WERI-Rb-1 (cell line): Measurements from ENCODE around the gene IRAK2.
A peak's percentile ranks its signal among the peaks of the same experiment; 100 is the strongest.
"Not testable (repeated sequence)": the region's sequence is repeated elsewhere in the genome, so short reads cannot be mapped to it uniquely, and the experiment has no call there.

Source experiments
- DNase-seq: peaks from one replicate; pipeline ENCODE4 v3.0.0-alpha.2; 2020
- H3K27ac ChIP-seq: fragments of 250-450 bp; sonication (Bioruptor Pico); 2 replicates; pipeline ENCODE4 v1.5.1; 2020; ENCODE audit warnings: mild to moderate bottlenecking, moderate library complexity
- H3K27me3 ChIP-seq: fragments of 250-450 bp; sonication (Bioruptor Pico); 2 replicates; pipeline ENCODE4 v1.5.1; 2021; ENCODE audit warnings: mild to moderate bottlenecking, low read depth, moderate library complexity; ENCODE audit not compliant: insufficient read depth, severe bottlenecking
- H3K36me3 ChIP-seq: fragments of 250-450 bp; sonication (Bioruptor Pico); 2 replicates; pipeline ENCODE4 v1.5.1; 2020; ENCODE audit warnings: mild to moderate bottlenecking, moderate library complexity
- H3K4me3 ChIP-seq: 2 replicates; pipeline ENCODE4 v1.5.1; 2011; ENCODE audit warnings: low read depth, mild to moderate bottlenecking, control low read depth, low read length
- H3K9me3 ChIP-seq: fragments of 250-450 bp; sonication (Bioruptor Pico); 2 replicates; pipeline ENCODE4 v1.5.1; 2021; ENCODE audit warnings: mild to moderate bottlenecking, moderate library complexity; ENCODE audit not compliant: severe bottlenecking
- CTCF ChIP-seq: IDR thresholded peaks from 2 replicates; pipeline ENCODE4 v1.5.1; 2011; ENCODE audit warnings: low read depth, mild to moderate bottlenecking, control low read depth, inconsistent platforms, low read length

IRAK2 gene

GRCh38 chr3:10263646-10264363 is 99.1 kb downstream of the IRAK2 start:
- Histone ChIP-seq H3K9me3 (no peaks in the 10 kb centered on the region), H3K36me3 (peaks cover 75% of the 10 kb centered on the region), H3K4me3 (0 out of 2 replicates have a peak overlapping the region, but pooled peaks have one; percentile 6), H3K27me3 (no peaks in the 10 kb centered on the region), H3K27ac (peak overlapping the region; percentile 68)
- peak; percentile 51 for TF ChIP-seq CTCF
- peak; percentile 75 for DNase-seq

- TF ChIP-seq CTCF, result no peak
- no peak overlapping the region for H3K4me3 ChIP-seq
- DNase-seq, result no peak
Observed at GRCh38 chr3:10265833-10266232, 101.1 kb downstream of the IRAK2 start.

GRCh38 chr3:10266936-10267335 is 102.2 kb downstream of the IRAK2 start:
- H3K27ac ChIP-seq, H3K27me3 ChIP-seq, H3K4me3 ChIP-seq, H3K9me3 ChIP-seq, DNase-seq: not testable (repeated sequence)
- peaks cover 74% of the 10 kb centered on the region for H3K36me3 ChIP-seq

More at GRCh38 chr3:10265833-10266232, 101.1 kb downstream of the IRAK2 start:
- Histone ChIP-seq H3K27me3 (no peaks in the 10 kb centered on the region), H3K9me3 (no peaks in the 10 kb centered on the region), H3K27ac (no peak overlapping the region), H3K36me3 (peaks cover 72% of the 10 kb centered on the region)

GRCh38 chr3:10268116-10268515 is 103.4 kb downstream of the IRAK2 start:
- no peak for TF ChIP-seq CTCF
- Histone ChIP-seq H3K4me3 (no peak overlapping the region), H3K9me3 (no peaks in the 10 kb centered on the region), H3K27me3 (no peaks in the 10 kb centered on the region), H3K36me3 (peaks cover 69% of the 10 kb centered on the region), H3K27ac (no peak overlapping the region)
- DNase-seq, result no peak

GRCh38 chr3:10268930-10269329 is 104.2 kb downstream of the IRAK2 start:
- H3K27ac ChIP-seq, result no peak overlapping the region
- no peak for TF ChIP-seq CTCF
- DNase-seq, result no peak
- no peaks in the 10 kb centered on the region for H3K9me3 ChIP-seq
- H3K36me3 ChIP-seq, result peaks cover 64% of the 10 kb centered on the region
- H3K27me3 ChIP-seq, result no peaks in the 10 kb centered on the region
- H3K4me3 ChIP-seq, result no peak overlapping the region

GRCh38 chr3:10269443-10269842 is 104.7 kb downstream of the IRAK2 start:
- Histone ChIP-seq H3K4me3 (no peak overlapping the region), H3K36me3 (peaks cover 63% of the 10 kb centered on the region), H3K27me3 (no peaks in the 10 kb centered on the region), H3K9me3 (no peaks in the 10 kb centered on the region), H3K27ac (no peak overlapping the region)
- DNase-seq, result no peak
- no peak for TF ChIP-seq CTCF

- not testable (repeated sequence) for H3K27ac ChIP-seq, DNase-seq, H3K4me3 ChIP-seq, H3K27me3 ChIP-seq, H3K9me3 ChIP-seq
- peaks cover 66% of the 10 kb centered on the region for H3K36me3 ChIP-seq
Observed at GRCh38 chr3:10272476-10272875, 107.8 kb downstream of the IRAK2 start.
